Esophagus muscularis mucosa (tissue), 4 donors: Measurements from ENCODE around the gene XPNPEP1. TPM values are rescaled to one million over a fixed set of nuclear protein-coding genes. Genes with fewer than 3 reads are reported as not detected.

Experiments
- DNase-seq: peaks from one replicate; pipeline ENCODE4 v3.0.0-alpha.2; 2017; ENCODE audit errors: extremely low spot score
- H3K27ac ChIP-seq, 4 donors: fragments of 200-600 bp; sonication (generic); replicated peaks in 1 of 4; 1 replicate in 3 of 4; 2 replicates in 1 of 4; pipeline ENCODE4 v1.5.1; 2016 to 2019; ENCODE audit warnings: mild to moderate bottlenecking in 1 of 4
- H3K27me3 ChIP-seq, 4 donors: fragments of 200-600 bp; sonication (generic); one replicate each; pipeline versions ENCODE4 v1.5.1 to v1.6.0; 2016 to 2019
- H3K36me3 ChIP-seq, 4 donors: fragments of 200-600 bp; sonication (generic); one replicate each; pipeline ENCODE4 v1.5.1; 2016 to 2019
- H3K4me1 ChIP-seq, 4 donors: fragments of 200-600 bp; sonication (generic); one replicate each; pipeline ENCODE4 v1.5.1; 2016 to 2019
- H3K4me3 ChIP-seq, 4 donors: fragments of 200-600 bp; sonication (generic); 1 replicate in 2 of 4; 2 replicates in 2 of 4; pipeline ENCODE4 v1.5.1; 2016 to 2019; ENCODE audit warnings: mild to moderate bottlenecking in 4 of 4, moderate library complexity in 1 of 4
- H3K9me3 ChIP-seq, 4 donors: fragments of 200-600 bp; sonication (generic); 1 replicate in 3 of 4; 2 replicates in 1 of 4; pipeline ENCODE4 v1.5.1; 2016 to 2019
- EP300 ChIP-seq: sonication (generic); formaldehyde crosslinking; IDR thresholded peaks from one replicate; pipeline ENCODE4 v1.6.1; 2017; ENCODE audit warnings: antibody characterized with exemption
- POLR2A ChIP-seq: fragments of 450-650 bp; IDR thresholded peaks from one replicate; pipeline ENCODE4 v1.6.1; 2017; ENCODE audit warnings: antibody characterized with exemption, moderate library complexity, mild to moderate bottlenecking, low read depth
- POLR2AphosphoS5 ChIP-seq, 2 donors: sonication (generic); formaldehyde crosslinking; IDR thresholded peaks; one replicate each; pipeline ENCODE4 v1.6.1; 2017; ENCODE audit warnings: antibody characterized with exemption in 2 of 2
- WGBS: methylation state at CpG from one replicate; pipeline ENCODE4 v1.1.5; 2018; 5-methylcytosine and 5-hydroxymethylcytosine counted together
- intact Hi-C: fragments of 100-400 bp; cut with DNase I; formaldehyde crosslinking; loops from one replicate; pipeline ENCODE4 v1.15.1; 2023
- total RNA-seq, 4 donors: library from RNA; depleted of rRNA; stranded (reverse); fragments of >200 nt; gene quantifications; one replicate each; pipeline versions ENCODE4 v1.1.0 to v1.2.1, GENCODE V29; 2016
- TF ChIP-seq, protein P1 (sequence below), 3 experiments: fragments of 200-600 bp in 2 of 3; fragments of 450-650 bp in 1 of 3; sonication (generic) in 2 of 3; IDR thresholded peaks; one replicate each; pipeline ENCODE4 v1.5.1; 2017 to 2019; ENCODE audit warnings: antibody characterized with exemption in 3 of 3, mild to moderate bottlenecking in 2 of 3, moderate library complexity in 1 of 3

Gene XPNPEP1
- total RNA-seq, 4 donors from 2014 or later: 43.2 to 61.9 (median 48.8) TPM

- H3K4me1 ChIP-seq: peaks cover 38 to 48% (median 46%) of the 10 kb centered on the region in 4 donors
- no peaks in the 10 kb centered on the region for H3K27me3 ChIP-seq
- intact Hi-C loops: no loop called here
- no peak for DNase-seq
- TF ChIP-seq POLR2A: no peak
- TF ChIP-seq EP300: no peak
- TF ChIP-seq, protein P1, sequence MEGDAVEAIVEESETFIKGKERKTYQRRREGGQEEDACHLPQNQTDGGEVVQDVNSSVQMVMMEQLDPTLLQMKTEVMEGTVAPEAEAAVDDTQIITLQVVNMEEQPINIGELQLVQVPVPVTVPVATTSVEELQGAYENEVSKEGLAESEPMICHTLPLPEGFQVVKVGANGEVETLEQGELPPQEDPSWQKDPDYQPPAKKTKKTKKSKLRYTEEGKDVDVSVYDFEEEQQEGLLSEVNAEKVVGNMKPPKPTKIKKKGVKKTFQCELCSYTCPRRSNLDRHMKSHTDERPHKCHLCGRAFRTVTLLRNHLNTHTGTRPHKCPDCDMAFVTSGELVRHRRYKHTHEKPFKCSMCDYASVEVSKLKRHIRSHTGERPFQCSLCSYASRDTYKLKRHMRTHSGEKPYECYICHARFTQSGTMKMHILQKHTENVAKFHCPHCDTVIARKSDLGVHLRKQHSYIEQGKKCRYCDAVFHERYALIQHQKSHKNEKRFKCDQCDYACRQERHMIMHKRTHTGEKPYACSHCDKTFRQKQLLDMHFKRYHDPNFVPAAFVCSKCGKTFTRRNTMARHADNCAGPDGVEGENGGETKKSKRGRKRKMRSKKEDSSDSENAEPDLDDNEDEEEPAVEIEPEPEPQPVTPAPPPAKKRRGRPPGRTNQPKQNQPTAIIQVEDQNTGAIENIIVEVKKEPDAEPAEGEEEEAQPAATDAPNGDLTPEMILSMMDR (IDR thresholded peaks at IDR 0.05): no peak
- no peak for TF ChIP-seq POLR2AphosphoS5 (IDR thresholded peaks at IDR 0.05)
- peak overlapping the region; percentile 29 to 60 (median 44) for H3K27ac ChIP-seq
- H3K4me3 ChIP-seq: peak overlapping the region in 1 of 4 donors; percentile 2
- 71% methylated on average over 7 of the region's 7 CpGs for WGBS
- peaks cover 0 to 31% (median 23%) of the 10 kb centered on the region in 4 donors for H3K36me3 ChIP-seq
- H3K9me3 ChIP-seq: no peaks in the 10 kb centered on the region
These were observed 20.0 kb downstream of the XPNPEP1 start for GRCh38 chr10:109902992-109903947.

GRCh38 chr10:109899356-109900331, 23.7 kb downstream of the XPNPEP1 start:
- Histone ChIP-seq H3K9me3 (no peaks in the 10 kb centered on the region), H3K4me1 (peaks cover 57 to 72% (median 69%) of the 10 kb centered on the region in 4 donors), H3K36me3 (no peaks in the 10 kb centered on the region), H3K27me3 (no peaks in the 10 kb centered on the region), H3K27ac (peak overlapping the region; percentile 58 to 66 (median 64)), H3K4me3 (no peak overlapping the region)
- DNase-seq: peak; percentile 91
- peak; percentile 11 to 58 for TF ChIP-seq POLR2AphosphoS5 (IDR thresholded peaks at IDR 0.05)
- TF ChIP-seq, protein P1 (IDR thresholded peaks at IDR 0.05): no peak
- WGBS: 68% methylated on average over 9 of the region's 9 CpGs
- intact Hi-C loops: no loop called here

GRCh38 chr10:109898666-109899355, 24.5 kb downstream of the XPNPEP1 start:
- H3K9me3 ChIP-seq: no peaks in the 10 kb centered on the region
- intact Hi-C loops: no loop called here
- TF ChIP-seq EP300 (no peak), POLR2AphosphoS5 (IDR thresholded peaks at IDR 0.05) (no peak), POLR2A (no peak)
- TF ChIP-seq, protein P1 (IDR thresholded peaks at IDR 0.05): no peak
- H3K4me3 ChIP-seq: no peak overlapping the region
- DNase-seq: no peak
- no peaks in the 10 kb centered on the region for H3K27me3 ChIP-seq
- no peaks in the 10 kb centered on the region for H3K36me3 ChIP-seq
- H3K27ac ChIP-seq: peak overlapping the region; percentile 58 to 66 (median 64)
- 67% methylated on average over 5 of the region's 5 CpGs for WGBS
- peaks cover 66 to 79% (median 76%) of the 10 kb centered on the region in 4 donors for H3K4me1 ChIP-seq

DNA sequence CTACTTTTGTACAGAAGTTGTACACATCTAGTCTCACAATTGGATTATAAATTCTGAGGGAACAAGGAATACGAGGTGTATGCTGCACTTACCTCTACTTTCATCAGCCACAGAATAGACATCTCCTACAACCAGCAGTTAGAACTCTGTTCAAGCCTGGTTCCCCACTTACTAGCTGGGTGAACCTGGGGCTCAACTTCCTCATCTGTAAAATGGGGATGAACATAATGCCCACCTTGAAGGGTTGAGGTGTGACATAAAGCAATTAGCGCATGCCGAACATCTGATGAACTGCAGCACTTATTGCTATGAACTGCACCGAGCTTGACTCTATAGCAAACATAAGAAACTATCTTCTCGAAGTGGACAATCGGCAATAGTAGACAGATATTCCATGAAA, 25.3 kb downstream of the XPNPEP1 start:
- intact Hi-C loops: no loop called here
- TF ChIP-seq, protein P1 (IDR thresholded peaks at IDR 0.05): no peak
- TF ChIP-seq POLR2AphosphoS5 (IDR thresholded peaks at IDR 0.05) (no peak), POLR2A (no peak), EP300 (no peak)
- Histone ChIP-seq H3K27me3 (no peaks in the 10 kb centered on the region), H3K36me3 (no peaks in the 10 kb centered on the region), H3K4me1 (peaks cover 67 to 79% (median 76%) of the 10 kb centered on the region in 4 donors), H3K27ac (peak overlapping the region in 2 of 4 donors; percentile 39 to 75), H3K9me3 (no peaks in the 10 kb centered on the region), H3K4me3 (no peak overlapping the region)
- DNase-seq: no peak
- 98% methylated on average over 6 of the region's 6 CpGs for WGBS
